22Rv1 (cell line): ENCODE data around the gene MED20.

Experiments used
- H3K27ac ChIP-seq: fragments of 450-650 bp; 2 replicates; pipeline ENCODE4 v1.5.1; 2017
- ZFX ChIP-seq: fragments of 450-650 bp; IDR thresholded peaks from 2 replicates; pipeline ENCODE4 v1.6.1; 2017; ENCODE audit warnings: antibody characterized with exemption, borderline replicate concordance
- TF ChIP-seq, protein P1 (sequence below): fragments of 450-650 bp; IDR thresholded peaks from 2 replicates; pipeline ENCODE4 v1.5.1; 2017; ENCODE audit warnings: mild to moderate bottlenecking

Gene MED20

DNA sequence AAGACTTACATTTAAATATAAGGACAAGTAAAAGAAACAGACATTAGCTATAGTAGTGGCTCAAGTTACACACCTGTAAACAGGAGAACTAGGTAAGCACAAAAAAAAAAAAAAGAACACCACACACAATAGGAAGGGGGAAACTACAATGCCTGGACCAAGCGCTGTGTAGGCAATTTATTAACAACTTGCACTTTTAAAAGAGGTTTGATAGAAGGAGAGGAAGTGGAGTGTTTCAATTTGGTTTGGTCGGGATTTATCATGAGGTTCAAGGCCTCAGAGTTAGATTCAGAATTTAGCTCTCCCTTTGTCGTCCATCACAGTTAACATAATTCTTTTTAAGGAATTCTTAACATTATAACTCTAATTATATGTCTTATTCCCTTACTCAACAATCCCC, 24.7 kb downstream of the MED20 start:
- TF ChIP-seq, protein P1, sequence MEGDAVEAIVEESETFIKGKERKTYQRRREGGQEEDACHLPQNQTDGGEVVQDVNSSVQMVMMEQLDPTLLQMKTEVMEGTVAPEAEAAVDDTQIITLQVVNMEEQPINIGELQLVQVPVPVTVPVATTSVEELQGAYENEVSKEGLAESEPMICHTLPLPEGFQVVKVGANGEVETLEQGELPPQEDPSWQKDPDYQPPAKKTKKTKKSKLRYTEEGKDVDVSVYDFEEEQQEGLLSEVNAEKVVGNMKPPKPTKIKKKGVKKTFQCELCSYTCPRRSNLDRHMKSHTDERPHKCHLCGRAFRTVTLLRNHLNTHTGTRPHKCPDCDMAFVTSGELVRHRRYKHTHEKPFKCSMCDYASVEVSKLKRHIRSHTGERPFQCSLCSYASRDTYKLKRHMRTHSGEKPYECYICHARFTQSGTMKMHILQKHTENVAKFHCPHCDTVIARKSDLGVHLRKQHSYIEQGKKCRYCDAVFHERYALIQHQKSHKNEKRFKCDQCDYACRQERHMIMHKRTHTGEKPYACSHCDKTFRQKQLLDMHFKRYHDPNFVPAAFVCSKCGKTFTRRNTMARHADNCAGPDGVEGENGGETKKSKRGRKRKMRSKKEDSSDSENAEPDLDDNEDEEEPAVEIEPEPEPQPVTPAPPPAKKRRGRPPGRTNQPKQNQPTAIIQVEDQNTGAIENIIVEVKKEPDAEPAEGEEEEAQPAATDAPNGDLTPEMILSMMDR: no peak
- no peak for TF ChIP-seq ZFX
- H3K27ac ChIP-seq: peak overlapping the region; percentile 71

DNA sequence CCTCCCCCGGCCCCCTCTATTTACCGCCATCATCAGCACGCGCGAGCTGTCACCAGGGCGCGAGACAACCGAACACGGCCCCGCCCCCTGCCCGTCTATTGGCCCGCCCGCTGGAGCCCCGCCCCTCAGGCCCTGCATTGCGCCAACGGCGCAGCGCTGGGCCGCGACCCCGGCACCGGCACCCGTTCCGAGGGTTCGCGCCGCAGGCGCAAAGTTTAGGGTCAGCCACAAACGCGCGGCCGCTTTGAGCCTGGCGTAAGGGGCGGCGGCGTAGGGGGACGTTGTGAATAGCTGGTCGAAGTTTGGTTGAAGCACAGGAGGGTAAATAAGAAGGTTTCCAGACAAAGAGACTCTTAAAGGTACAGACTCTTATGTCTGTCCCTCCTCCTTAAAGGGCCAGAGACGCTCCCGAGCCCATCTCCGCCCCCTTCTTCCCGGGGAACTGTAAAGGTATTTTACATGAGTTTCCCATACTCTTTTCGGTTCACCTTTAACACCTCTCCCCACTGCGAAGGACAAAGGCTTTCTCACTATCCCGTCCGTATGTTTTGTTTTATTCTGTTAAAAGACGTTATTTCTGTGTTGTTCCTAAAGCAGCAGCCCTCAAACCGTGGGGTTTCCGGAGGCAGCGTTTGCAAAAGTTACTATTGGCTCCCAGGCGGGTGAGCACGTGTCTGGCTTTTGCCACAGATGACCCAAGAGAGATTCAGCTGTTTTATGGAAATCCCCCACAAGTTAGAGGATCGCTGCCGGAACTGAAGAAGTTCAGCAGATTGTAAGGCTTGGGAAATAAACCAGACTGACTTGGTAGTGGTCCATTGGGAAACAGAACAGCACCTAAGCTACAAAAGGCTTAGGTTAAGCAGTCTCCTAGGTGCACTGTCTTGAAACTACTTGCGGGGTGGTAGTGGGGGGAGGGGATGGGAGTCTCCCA, 25.4 kb downstream of the MED20 start, which contains the start of gene USP49:
TSS of gene USP49 (minus strand) at position 76 of the 934 bp plus-strand sequence. CDS start 88,392 bp downstream, outside the sequence.
- H3K27ac ChIP-seq: peak within 1 kb of the TSS; percentile 71
- TF ChIP-seq ZFX: no peak
- TF ChIP-seq, protein P1: no peak

DNA sequence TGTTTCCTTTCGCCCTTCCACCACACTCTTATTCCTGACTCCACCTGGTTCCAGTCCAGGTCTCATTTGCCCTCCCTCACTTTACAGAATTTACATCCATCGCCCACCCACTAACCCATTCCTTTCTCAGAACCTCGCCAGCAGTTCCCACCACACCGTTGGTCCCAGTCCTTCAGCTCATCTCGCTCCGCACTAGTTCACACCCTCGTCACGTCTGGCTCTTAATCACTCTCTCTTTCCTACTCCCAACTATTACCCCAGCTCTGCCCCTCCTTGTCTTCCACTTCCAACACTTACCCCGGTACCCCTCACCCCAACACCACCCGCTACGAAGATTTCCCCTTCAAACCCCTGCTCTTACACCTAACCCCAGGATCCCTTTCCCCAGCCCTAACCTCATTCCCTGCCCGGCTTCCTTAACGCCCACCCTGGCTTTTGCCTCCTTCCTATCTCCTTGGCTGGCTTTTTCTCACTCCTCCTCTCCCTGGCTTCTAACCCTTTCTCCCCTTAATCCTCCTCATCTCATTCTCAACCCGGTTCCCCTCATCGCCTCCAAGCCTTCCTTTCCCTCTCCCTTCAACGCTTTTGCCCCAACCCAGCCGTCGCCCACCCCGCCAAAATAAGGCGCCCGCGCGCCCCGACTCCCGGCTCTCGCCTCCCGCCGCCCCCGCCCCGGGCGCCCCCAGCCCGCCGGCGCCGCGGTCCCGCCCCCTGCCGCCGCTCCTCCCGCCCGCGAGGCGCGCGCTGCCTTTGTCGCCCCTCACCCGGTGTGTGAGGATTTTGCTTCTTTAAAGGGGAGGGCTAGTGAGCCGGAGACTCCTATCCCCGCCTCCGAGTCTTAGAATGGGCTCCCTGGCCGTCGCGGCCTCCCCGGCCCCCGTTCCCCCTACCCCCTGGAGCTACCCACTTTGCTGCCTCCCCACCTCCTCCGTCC, 26.3 kb downstream of the MED20 start:
- TF ChIP-seq, protein P1: no peak
- peak overlapping the region; percentile 71 for H3K27ac ChIP-seq

DNA sequence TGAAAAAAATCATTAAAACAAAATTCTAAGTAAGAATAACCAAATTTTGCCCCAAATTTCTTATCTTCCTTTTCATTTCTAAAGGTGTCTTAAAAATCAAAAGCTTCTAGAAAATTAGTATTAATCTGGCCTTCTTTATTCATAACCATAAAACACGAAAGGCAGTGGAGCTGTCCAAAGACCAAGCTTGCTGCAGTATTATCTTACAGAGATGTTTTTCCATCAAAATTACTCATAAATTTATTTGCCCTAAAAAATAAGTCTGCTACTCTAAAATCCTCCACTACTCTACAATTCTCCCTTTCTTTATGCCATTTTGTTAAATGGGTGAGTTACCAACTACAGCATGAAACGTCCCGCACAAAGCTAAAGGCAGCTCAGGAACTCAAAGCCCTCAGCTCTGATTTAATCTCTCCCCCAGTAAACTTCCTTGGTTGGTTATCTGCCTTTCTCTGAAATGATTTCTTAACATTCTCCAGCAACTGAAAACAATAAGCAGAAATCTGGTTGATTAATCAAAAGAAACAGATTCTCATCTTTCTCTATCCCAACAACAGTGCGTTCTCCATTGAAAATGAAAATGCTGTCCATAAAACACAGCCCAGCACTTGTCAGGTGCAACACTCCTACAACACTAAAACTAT, 27.9 kb downstream of the MED20 start:
- TF ChIP-seq, protein P1: no peak
- no peak for TF ChIP-seq ZFX
- no peak overlapping the region for H3K27ac ChIP-seq

DNA sequence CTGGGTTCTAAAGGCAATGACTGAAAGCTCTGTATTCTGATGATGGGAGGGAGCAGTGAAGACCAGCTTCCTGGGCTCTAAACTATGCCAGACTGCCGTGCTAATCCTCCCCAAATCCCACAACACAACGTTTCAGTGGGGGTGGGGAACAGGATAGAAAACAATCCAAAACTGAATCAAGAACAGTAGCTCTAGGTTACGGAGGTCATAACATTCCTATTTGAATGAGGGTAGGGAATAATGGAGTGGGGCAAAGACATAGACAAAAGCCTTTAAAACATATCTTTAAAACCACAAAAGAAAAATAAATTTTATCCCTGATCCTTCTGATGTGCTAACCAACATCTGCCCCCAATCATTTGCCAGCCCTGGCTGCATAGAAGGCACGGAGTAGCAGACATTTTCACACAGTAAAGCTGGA, 33.6 kb downstream of the MED20 start:
- no peak for TF ChIP-seq ZFX
- TF ChIP-seq, protein P1: no peak
- no peak overlapping the region for H3K27ac ChIP-seq

DNA sequence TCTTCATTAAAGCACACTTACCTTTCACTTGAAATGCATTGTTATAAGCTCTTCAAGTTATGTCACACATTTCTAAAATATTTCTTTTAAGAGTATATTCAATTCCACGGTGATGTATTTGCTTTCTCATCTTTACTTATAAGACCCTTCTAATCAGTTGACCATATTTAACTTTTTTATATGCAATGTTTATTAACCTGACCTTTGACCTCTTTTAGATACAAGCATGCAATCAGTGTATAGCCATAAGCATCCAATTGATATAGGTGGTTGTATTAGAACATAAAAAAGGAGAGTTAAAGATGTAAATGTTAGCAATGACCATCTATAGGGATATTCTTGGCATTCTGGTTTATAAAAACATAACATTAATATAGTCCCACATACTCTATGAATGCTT, 35.0 kb downstream of the MED20 start:
- H3K27ac ChIP-seq: no peak overlapping the region
- TF ChIP-seq, protein P1: no peak
- no peak for TF ChIP-seq ZFX
